Lower lobe of right lung (tissue), 2 donors: ENCODE results near the gene CLSTN2. TPM values are rescaled to one million over a fixed set of nuclear protein-coding genes. Genes with fewer than 3 reads are reported as not detected.

Source experiments
- ATAC-seq, 2 donors: fragments of 200-7000 bp; cut with Tn5 transposase; one replicate each; pipeline ENCODE4 v1.9.1; 2020 to 2022; ENCODE audit warnings: mild to moderate bottlenecking in 2 of 2, moderate library complexity in 2 of 2
- DNase-seq: peaks from one replicate; pipeline ENCODE4 v3.0.0-alpha.2; 2020
- H3K27ac ChIP-seq: fragments of 200-600 bp; one replicate; pipeline ENCODE4 v1.8.0; 2022
- H3K27me3 ChIP-seq: fragments of 200-600 bp; one replicate; pipeline ENCODE4 v1.8.0; 2022; ENCODE audit warnings: low read depth
- H3K36me3 ChIP-seq: fragments of 200-600 bp; one replicate; pipeline ENCODE4 v1.8.0; 2022; ENCODE audit warnings: mild to moderate bottlenecking
- H3K4me1 ChIP-seq: fragments of 200-600 bp; one replicate; pipeline ENCODE4 v1.8.0; 2022
- H3K4me3 ChIP-seq: fragments of 200-600 bp; one replicate; pipeline ENCODE4 v1.8.0; 2022; ENCODE audit warnings: mild to moderate bottlenecking
- H3K9me3 ChIP-seq: fragments of 200-600 bp; one replicate; pipeline ENCODE4 v1.8.0; 2022
- CTCF ChIP-seq: fragments of 200-600 bp; IDR thresholded peaks from one replicate; pipeline ENCODE4 v1.8.0; 2022; ENCODE audit warnings: antibody characterized with exemption, mild to moderate bottlenecking
- intact Hi-C: fragments of 100-400 bp; cut with DNase I; formaldehyde crosslinking; loops from one replicate; pipeline ENCODE4 v1.11.0; 2022
- total RNA-seq: library from RNA; stranded (reverse); fragmentation: NEBNext Ultra II Directional; extraction: Animal tissue kit (Norgen Biotek cat#: 25700); gene quantifications from one replicate; pipeline ENCODE4 v1.2.1, GENCODE V29; 2021
- donor health status: DM: no; HTN: yes; CAD: no; lungs with severe emphysema.

Gene CLSTN2
- total RNA-seq, 1 donor from 2014 or later: 4.5 TPM

DNA sequence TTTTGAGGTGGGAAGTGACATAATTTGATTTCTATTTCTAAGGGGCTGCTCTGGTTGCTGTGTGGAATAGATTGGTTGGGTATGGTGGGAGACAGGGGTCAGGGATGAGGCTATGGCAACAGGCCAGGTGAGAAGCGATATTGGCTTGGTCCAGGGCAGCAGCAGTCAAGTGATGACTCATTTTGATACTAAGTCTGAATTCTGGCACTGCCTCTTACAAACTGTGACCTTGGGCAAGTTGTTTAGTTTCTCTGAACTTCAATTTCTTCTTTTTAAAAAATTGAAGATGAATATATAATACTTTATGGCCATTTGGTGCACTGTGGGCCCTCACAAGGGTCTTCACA is 40.4 kb upstream of the CLSTN2 start:
- TF ChIP-seq CTCF: no peak
- no peaks in the 10 kb centered on the region for H3K27me3 ChIP-seq
- H3K36me3 ChIP-seq: no peaks in the 10 kb centered on the region
- ATAC-seq (peak in 1 of 2 donors; percentile 64), DNase-seq (no peak)
- H3K4me1 ChIP-seq: no peaks in the 10 kb centered on the region
- H3K27ac ChIP-seq: no peak overlapping the region
- intact Hi-C loops: no loop called here
- H3K9me3 ChIP-seq: no peaks in the 10 kb centered on the region
- no peak overlapping the region for H3K4me3 ChIP-seq

- intact Hi-C loops: no loop called here
- Histone ChIP-seq H3K36me3 (no peaks in the 10 kb centered on the region), H3K27ac (no peak overlapping the region), H3K27me3 (no peaks in the 10 kb centered on the region), H3K4me1 (no peaks in the 10 kb centered on the region), H3K9me3 (no peaks in the 10 kb centered on the region), H3K4me3 (no peak overlapping the region)
- ATAC-seq (no peak), DNase-seq (no peak)
- no peak for TF ChIP-seq CTCF
Measured at GRCh38 chr3:139897759-139898158, 37.2 kb upstream of the CLSTN2 start.

DNA sequence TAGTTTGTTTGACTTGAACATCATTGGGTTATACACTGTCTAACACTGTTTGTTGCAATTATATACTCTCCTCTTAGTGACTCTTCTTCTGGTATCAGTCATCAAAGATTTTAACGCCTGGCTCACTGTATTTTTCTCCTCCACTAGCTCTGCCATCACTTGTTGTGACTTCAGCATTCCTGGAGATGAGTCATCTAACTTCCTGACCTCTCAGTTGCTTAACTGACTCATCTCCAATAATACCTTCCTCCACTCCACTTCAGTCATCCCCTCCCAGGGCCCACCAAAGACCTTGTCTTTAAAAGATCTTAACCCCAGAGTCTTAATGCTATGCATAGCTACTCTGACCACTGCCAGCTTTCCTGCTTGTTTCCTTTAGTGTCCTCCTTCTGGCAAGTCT is 28.6 kb upstream of the CLSTN2 start:
- no peaks in the 10 kb centered on the region for H3K4me1 ChIP-seq
- H3K4me3 ChIP-seq: no peak overlapping the region
- no peaks in the 10 kb centered on the region for H3K36me3 ChIP-seq
- no peaks in the 10 kb centered on the region for H3K27me3 ChIP-seq
- DNase-seq: no peak
- intact Hi-C loops: no loop called here
- no peak overlapping the region for H3K27ac ChIP-seq
- TF ChIP-seq CTCF: no peak
- no peaks in the 10 kb centered on the region for H3K9me3 ChIP-seq
- ATAC-seq: no peak

- H3K36me3 ChIP-seq: no peaks in the 10 kb centered on the region
Measured at GRCh38 chr3:139909811-139910210, 25.2 kb upstream of the CLSTN2 start.

GRCh38 chr3:139916271-139916670 is 18.7 kb upstream of the CLSTN2 start:
- H3K27me3 ChIP-seq: no peaks in the 10 kb centered on the region
- H3K9me3 ChIP-seq: no peaks in the 10 kb centered on the region
- ATAC-seq (no peak), DNase-seq (no peak)
- no peaks in the 10 kb centered on the region for H3K4me1 ChIP-seq
- intact Hi-C loops: no loop called here
- no peaks in the 10 kb centered on the region for H3K36me3 ChIP-seq
- TF ChIP-seq CTCF: no peak
- H3K4me3 ChIP-seq: no peak overlapping the region
- no peak overlapping the region for H3K27ac ChIP-seq

More at GRCh38 chr3:139909811-139910210, 25.2 kb upstream of the CLSTN2 start:
- Histone ChIP-seq H3K4me1 (no peaks in the 10 kb centered on the region), H3K9me3 (no peaks in the 10 kb centered on the region), H3K27ac (no peak overlapping the region), H3K27me3 (no peaks in the 10 kb centered on the region), H3K4me3 (no peak overlapping the region)
- DNase-seq (no peak), ATAC-seq (no peak)
- intact Hi-C loops: no loop called here
- TF ChIP-seq CTCF: no peak

DNA sequence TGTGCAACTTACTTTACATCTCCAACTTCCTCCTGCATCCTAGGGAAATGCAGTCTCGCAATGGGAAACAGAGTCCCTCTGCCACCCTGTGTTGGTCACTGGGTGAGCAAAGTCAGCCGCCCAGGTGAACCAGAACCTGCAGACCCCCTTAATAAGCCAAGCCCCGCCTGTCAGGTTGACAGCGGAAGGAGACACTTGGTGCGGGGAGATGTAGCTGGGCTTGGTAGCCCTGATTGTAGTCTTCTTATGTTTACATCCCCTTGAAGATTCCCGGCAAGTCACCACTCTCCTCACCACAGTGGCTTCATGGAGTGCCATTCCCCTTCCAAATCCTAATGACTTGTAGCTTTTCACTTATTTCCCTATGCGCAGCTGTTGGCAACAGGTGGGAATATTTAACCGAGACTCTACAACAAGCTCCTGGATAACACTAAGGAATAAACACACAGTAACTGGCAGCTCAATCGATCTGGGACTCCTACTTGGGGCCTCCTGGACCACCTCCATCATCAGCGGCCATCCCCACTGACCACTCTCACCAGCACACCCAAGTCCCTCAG is 17.7 kb upstream of the CLSTN2 start:
- Histone ChIP-seq H3K27ac (no peak overlapping the region), H3K4me3 (no peak overlapping the region), H3K9me3 (no peaks in the 10 kb centered on the region), H3K36me3 (no peaks in the 10 kb centered on the region), H3K4me1 (no peaks in the 10 kb centered on the region), H3K27me3 (no peaks in the 10 kb centered on the region)
- intact Hi-C loops: no loop called here
- no peak for ATAC-seq
- no peak for DNase-seq
- TF ChIP-seq CTCF: no peak
